ENCODE results near the gene FAM47E. TPM values are rescaled to one million over a fixed set of nuclear protein-coding genes. Genes with fewer than 3 reads are reported as not detected.

FAM47E gene
- total and polyA plus RNA-seq, 2 of the 8 experiments (the other 6 are each of a cell fraction or from before 2014, with no cell fraction given): 1.3 to 1.4 TPM

- TF ChIP-seq NRF1 (IDR thresholded peaks at IDR 0.05; ENCODE audit: low read depth, low read length) (no peak), SRF (IDR thresholded peaks at IDR 0.05; ENCODE audit: low read depth, low read length) (no peak), ATF2 (IDR thresholded peaks at IDR 0.05; ENCODE audit: low read length) (no peak)
Measured at GRCh38 chr4:76292730-76293129, 41.2 kb downstream of the FAM47E start.

More at GRCh38 chr4:76292730-76293129, 41.2 kb downstream of the FAM47E start:
- H3K79me1 ChIP-seq (ENCODE audit: low read depth, low read length): no peaks in the 10 kb centered on the region; the same call in 1 of the 2 replicates
- no peak overlapping the region for H3K4ac ChIP-seq (replicated peaks; ENCODE audit: insufficient read length, low read depth, low read length)
- no peak overlapping the region for H3K23ac ChIP-seq (ENCODE audit: insufficient read length)
- DNase-seq (ENCODE audit: low read depth in 1 of 2, low spot score in 2 of 2) (no peak), FAIRE-seq (no peak)
- H3K36me3 ChIP-seq (ENCODE audit: control insufficient read depth in 2 of 4, insufficient read depth in 4 of 4, low read length in 3 of 4): no peaks in the 10 kb centered on the region
- H3K23me2 ChIP-seq (ENCODE audit: low read depth, low read length): no peaks in the 10 kb centered on the region
- no peak overlapping the region for H3K4me2 ChIP-seq (ENCODE audit: insufficient read depth in 1 of 2, low read depth in 2 of 2, low read length in 2 of 2)
- no peak overlapping the region for H3K9ac ChIP-seq (replicated peaks in 1 of 4; ENCODE audit: extremely low read depth in 1 of 4, low read depth in 3 of 4, low read length in 3 of 4)
- no peak overlapping the region for H3K14ac ChIP-seq (ENCODE audit: insufficient read length)
- no peak overlapping the region for H3K4me3 ChIP-seq (ENCODE audit: extremely low read depth in 1 of 4, insufficient read depth in 2 of 4, low read depth in 3 of 4, low read length in 4 of 4)
- no peak overlapping the region for H4K8ac ChIP-seq (ENCODE audit: extremely low read depth, insufficient read depth, low read length)
- WGBS, 2 experiments (ENCODE audit: extremely low coverage in 1 of 2, insufficient coverage in 1 of 2, insufficient read length in 1 of 2, insufficient replicate concordance in 2 of 2, low coverage in 1 of 2, low lambda C conversion rate in 2 of 2, missing lambda C conversion rate in 1 of 2): 94% methylated on average over 3 of the region's 3 CpGs; no CpG with 5 or more reads in 1 of the 2 experiments
- H3K27ac ChIP-seq (ENCODE audit: low read depth, low read length): no peak overlapping the region
- no peaks in the 10 kb centered on the region for H4K20me1 ChIP-seq (replicated peaks in 1 of 2; ENCODE audit: control insufficient read depth in 1 of 2, insufficient read depth in 2 of 2, low read length in 2 of 2)
- no peak overlapping the region for H2BK15ac ChIP-seq (ENCODE audit: low read length)
- H2AFZ ChIP-seq (ENCODE audit: low read length): no peak overlapping the region
- no peak overlapping the region for H2BK20ac ChIP-seq (ENCODE audit: low read length)
- POLR2A ChIA-PET (ENCODE audit: partially characterized antibody): no interaction called here
- H3K56ac ChIP-seq (replicated peaks; ENCODE audit: insufficient read length, low read depth, low read length): no peak overlapping the region
- H3K79me2 ChIP-seq (ENCODE audit: control insufficient read depth in 1 of 2, insufficient read depth in 2 of 2, low read length in 2 of 2): no peaks in the 10 kb centered on the region
- H2BK120ac ChIP-seq (replicated peaks; ENCODE audit: low read depth, low read length): no peak overlapping the region
- H3K18ac ChIP-seq (ENCODE audit: extremely low read depth, low read length): no peak overlapping the region
- CTCF ChIA-PET (ENCODE audit: partially characterized antibody): interaction anchor here (0.8 to 4.3 kb wide), 2 partner anchors 14 to 15 kb away, joined by 3 to 21 read pairs; partner anchors contain the start of gene STBD1
- H2BK5ac ChIP-seq (ENCODE audit: low read depth, low read length): no peak overlapping the region
- no peak overlapping the region for H4K91ac ChIP-seq (replicated peaks; ENCODE audit: insufficient read length, low read length)
- H3K9me3 ChIP-seq (ENCODE audit: insufficient read depth in 2 of 2, low read depth in 1 of 2, low read length in 1 of 2): peaks cover 0 to 9% of the 10 kb centered on the region in 2 experiments; a peak in 1 of 4 replicates
- no peaks in the 10 kb centered on the region for H3K4me1 ChIP-seq (replicated peaks in 1 of 4; ENCODE audit: control insufficient read depth in 3 of 4, insufficient read depth in 4 of 4, low read length in 3 of 4)
- no peak overlapping the region for H2AK5ac ChIP-seq (ENCODE audit: low read depth, low read length)
- no peaks in the 10 kb centered on the region for H3K27me3 ChIP-seq (replicated peaks in 1 of 4; ENCODE audit: control insufficient read depth in 3 of 4, extremely low read depth in 1 of 4, insufficient read depth in 3 of 4, low read length in 3 of 4)
- no peak overlapping the region for H4K5ac ChIP-seq (ENCODE audit: insufficient read length, low read depth, low read length)
- H2BK12ac ChIP-seq (ENCODE audit: low read depth, low read length): no peak overlapping the region

Measured in H1 (cell line).